Activated CD4-positive, CD25-positive, alpha-beta regulatory T cell treated with anti-CD3 and anti-CD28 coated beads, Interleukin-2, amount 50 U/mL, for 16 hours (primary cell): Measurements from ENCODE around the gene CCR7.
A peak's percentile ranks its signal among the peaks of the same experiment; 100 is the strongest.

Experiments
- DNase-seq: peaks from one replicate; pipeline ENCODE4 v3.0.0-alpha.2; 2020; ENCODE audit warnings: low read depth, low spot score

Gene CCR7

DNA sequence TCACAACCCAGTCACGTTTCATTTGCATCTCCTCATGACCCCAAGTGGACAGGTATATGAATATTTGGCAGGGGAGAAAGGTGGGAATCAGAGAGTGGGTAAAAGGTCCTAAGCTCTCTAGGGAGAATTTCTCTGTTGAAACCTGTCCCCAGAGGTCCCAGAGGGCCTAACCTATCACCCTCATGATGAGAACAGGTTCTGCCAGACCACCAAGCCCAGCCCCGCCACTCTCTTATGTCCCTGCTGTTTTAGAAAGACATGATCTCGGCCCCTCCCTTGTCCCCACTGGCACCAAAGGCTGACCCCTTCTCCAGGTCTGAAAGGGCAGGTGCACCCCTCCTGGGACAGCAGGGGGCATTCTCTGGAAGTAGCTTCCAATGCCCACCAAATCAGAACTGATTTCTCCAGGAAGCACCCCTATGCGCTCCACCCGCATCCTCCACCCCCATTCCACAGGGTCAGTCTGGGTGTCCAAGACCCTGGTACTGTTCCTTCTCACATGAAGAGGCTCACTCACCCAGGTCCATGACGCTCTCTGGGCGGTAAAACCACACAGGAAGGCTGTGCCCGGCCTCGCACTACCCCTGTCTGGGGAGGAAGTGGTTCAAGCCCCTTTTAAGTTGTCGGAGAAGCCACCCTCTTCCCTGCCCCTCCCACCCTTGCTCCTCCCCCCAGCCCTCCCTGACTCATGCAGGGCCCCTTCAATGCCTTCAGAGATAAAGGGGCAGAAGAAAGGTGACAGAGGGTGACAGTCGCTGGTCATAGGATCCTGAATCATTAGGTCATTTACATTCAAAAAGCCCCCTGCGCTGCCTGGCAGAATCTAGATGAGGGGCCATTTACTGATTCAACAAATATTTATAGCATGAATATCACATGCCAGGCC lies at the start of gene CCR7:
CCR7 (minus strand) TSS at position 590 of the 886 bp plus-strand sequence; CDS start at position 527, 63 bp downstream.
- peak; percentile 64 for DNase-seq

DNA sequence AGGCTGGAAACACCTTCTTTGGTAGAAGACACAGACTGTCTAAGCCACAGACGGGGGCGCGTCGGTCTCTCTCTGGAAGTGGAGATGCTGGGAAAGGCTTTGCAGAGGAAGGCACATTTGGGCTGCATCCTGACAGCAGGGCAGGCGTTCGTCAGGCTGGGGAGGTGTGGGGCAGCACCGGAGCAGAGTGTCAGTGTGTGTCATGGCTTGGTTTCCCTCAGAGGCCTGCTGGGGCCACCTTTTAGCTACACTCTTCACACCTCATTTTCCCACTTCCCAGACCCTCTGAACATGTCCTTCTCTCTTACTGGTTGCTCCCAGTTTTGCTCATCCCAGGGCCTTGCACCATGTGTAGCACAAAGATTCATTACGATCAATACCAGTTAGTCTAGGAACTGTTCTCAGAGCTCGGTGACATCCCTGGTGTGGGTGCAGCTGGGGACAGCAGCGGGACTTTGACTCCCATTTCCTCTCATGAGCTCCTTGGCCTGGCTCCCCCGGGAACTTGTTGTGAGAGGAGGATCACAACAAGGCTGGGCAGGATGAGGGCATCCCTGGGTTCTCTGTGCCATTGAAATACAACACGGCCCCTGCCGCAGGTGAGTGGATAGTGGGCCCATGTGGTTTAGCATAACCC lies 49.3 kb upstream of the CCR7 start:
- no peak for DNase-seq

GRCh38 chr17:40613467-40614154 lies 48.3 kb upstream of the CCR7 start:
- no peak for DNase-seq

DNA sequence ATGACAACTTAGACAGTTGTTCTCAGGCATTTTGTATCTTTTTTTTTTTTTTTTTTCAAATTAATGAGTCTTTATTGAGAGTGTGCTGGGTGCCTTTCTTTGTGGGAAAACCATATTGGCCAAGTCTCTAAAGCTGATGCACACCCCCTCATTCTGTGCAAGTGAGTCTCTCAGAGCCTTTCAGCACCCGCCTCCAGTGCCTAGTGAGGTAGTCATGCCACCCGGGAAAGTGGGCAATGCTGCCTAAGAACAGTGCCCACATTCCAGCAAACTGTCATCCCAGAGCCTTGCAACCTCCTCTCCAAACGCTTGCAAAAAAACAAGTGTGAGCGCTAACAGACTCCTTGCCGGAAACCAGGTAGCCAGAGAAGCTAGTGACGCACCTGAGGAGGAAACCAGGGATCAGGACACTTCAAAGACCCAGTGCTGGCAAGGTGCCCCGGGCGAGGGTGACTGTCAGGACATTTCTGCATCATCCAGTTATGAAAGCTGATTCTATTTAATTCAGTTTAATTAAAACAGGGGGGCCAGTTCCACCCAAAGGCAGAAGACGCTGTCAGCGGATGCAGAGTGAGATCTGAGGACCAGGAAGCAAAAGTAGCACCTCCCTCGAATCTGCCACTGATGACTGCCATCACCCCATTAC lies 47.5 kb upstream of the CCR7 start:
- peak; percentile 44 for DNase-seq

GRCh38 chr17:40611840-40612474 lies 46.7 kb upstream of the CCR7 start:
- no peak for DNase-seq

- no peak for DNase-seq
Observed at GRCh38 chr17:40610359-40610758, 45.1 kb upstream of the CCR7 start.

DNA sequence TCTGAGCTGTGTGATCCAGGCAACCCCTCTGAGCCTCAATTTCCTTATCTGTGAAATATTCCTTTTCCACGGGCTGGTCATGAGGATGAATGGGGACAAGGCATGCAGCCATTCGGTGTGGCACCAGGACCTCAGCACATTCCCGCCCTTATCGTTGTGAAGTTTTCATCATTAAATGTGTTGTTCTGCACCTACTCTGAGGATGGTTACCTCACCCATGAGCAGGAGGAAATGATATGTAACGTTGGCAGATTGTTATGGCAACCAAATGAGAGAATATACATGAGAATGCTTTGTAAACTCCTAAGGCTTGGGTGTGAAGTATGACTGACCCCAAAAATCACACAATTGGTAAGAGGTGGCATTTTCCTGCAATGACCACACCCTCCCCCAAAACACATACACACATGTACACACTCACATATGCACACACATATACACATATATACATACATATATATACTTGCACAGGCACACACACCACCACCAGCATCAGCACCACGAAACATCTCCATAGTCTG lies 42.8 kb upstream of the CCR7 start:
- DNase-seq: no peak

- DNase-seq: no peak
Observed at GRCh38 chr17:40607641-40608040, 42.4 kb upstream of the CCR7 start.

DNA sequence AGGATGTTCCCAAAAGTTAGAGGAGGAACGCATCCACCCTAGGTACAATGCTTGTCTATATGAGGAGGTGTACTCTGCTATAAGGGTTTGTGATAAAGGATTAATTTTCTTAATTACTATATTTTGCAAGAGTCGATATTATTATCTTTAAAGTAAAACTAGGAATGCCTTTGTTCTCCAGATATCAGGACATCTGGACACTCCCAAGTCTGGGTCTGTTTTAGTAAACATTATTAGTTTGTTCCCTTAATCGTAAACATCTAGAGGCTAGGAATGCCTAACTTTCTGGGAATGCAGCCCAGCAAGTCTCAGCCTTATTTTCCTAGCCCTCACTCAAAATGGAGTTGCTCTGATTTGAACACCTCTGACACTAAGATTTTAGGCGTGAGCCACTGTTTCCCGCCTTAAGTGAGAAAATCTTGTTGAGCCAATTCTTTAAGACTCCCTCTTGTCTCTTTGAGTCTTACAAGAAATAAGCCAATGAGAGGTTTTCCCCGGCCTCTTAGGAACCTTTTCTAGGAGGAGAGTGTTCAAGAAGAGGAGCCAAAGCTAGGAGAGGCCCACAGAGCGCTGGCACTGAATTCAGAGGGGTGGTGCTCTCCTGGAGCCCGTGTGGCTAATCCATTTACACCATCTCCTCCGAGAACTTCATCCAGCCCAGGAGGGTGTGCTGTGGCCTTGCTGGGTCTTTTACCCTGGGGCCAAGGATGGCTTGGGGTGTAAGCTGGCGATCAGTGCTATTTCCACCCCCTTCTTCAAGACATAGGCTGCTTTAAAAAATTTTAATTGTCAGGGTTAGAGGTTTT lies 41.5 kb upstream of the CCR7 start:
- DNase-seq: no peak

- peak; percentile 55 for DNase-seq
Observed at GRCh38 chr17:40605306-40605705, 40.0 kb upstream of the CCR7 start.

GRCh38 chr17:40604327-40605080 lies 39.2 kb upstream of the CCR7 start:
- DNase-seq: no peak

GRCh38 chr17:40602445-40603443 lies 37.5 kb upstream of the CCR7 start:
- DNase-seq: peak; percentile 62

GRCh38 chr17:40600486-40601046 lies 35.3 kb upstream of the CCR7 start:
- DNase-seq: no peak

DNA sequence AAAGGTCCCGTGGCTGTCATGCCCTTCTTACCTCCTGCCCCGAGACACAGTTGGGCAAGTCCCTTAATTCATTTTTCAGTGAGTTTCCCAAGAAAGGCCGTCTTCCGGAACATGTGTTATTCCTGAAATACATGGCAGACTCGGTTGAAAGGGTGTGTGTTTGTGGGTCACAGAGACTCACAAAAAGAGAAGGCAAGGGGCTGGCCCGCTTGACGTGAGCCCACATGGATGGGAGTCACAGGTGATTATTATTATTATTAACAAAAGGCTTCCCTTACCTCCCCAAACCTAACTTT lies 34.1 kb upstream of the CCR7 start:
- no peak for DNase-seq

GRCh38 chr17:40598619-40599467 lies 33.6 kb upstream of the CCR7 start:
- peak; percentile 54 for DNase-seq

DNA sequence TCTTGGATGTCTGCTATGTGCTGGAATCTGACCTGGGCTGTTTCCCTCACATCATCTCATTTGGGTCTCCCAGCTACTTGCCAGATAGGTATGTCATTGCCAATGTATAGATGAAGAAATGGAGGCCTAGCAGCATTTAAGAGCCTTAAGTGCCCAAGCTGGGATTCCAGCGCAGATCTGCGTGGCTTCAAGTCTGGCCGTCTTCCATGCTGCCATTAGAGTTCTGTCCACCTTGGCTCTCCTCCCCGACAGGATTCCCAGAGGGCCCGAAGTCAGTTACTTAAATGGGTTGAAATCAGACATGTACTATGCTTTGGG lies 33.0 kb upstream of the CCR7 start:
- no peak for DNase-seq

DNA sequence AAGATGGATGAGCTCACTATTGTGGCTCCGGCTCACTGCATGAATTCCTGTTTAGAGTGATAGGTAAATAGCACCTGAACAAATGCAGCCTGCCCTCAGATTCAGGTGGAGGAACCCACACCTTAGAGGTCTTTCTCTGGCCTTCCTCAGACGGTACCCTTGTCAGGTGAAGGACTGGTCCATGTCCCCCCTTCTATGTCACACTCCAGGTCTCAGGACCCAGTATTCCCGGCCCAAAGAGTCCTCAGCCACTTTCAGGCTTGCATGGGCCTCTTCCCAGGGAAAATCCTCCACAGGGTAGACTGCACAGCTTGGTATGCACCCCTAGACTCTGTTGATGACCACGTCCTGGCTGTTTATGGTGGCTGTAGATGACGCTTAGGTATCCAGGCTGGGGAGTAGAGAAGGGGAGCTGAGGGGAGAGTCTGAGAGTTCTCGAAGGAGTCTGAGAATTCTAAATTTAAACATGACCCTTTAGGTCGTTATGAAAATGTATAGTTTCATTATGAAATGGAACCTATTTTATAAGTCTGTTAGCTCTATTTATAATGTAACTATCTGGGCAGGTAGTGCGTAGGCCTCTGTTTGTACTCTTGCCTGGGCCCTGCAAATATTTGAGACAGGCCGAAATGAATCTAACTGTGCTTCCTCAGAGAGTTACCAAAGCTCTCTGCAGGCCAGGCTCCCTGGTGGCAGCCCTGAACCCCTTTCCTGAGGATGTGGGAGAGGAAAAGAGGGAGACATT lies 32.5 kb upstream of the CCR7 start:
- no peak for DNase-seq
